A549 treated with AZD9567 at 1 μM for 4 hours (cell line): Measurements from ENCODE around the gene EIF2B4. TPM values are rescaled to one million over a fixed set of nuclear protein-coding genes. Genes with fewer than 3 reads are reported as not detected.

ENCODE experiments used
- total RNA-seq: library from RNA; stranded (reverse); fragments of 200-300 nt; extraction: Qiagen RNA extraction; gene quantifications from 5 replicates; pipeline ENCODE4 v1.2.3, GENCODE V29; 2022; ENCODE audit not compliant: insufficient read depth

EIF2B4 gene
- 42.9 to 63.8 TPM (median 59.4 TPM) in 5 replicates for total RNA-seq

DNA sequence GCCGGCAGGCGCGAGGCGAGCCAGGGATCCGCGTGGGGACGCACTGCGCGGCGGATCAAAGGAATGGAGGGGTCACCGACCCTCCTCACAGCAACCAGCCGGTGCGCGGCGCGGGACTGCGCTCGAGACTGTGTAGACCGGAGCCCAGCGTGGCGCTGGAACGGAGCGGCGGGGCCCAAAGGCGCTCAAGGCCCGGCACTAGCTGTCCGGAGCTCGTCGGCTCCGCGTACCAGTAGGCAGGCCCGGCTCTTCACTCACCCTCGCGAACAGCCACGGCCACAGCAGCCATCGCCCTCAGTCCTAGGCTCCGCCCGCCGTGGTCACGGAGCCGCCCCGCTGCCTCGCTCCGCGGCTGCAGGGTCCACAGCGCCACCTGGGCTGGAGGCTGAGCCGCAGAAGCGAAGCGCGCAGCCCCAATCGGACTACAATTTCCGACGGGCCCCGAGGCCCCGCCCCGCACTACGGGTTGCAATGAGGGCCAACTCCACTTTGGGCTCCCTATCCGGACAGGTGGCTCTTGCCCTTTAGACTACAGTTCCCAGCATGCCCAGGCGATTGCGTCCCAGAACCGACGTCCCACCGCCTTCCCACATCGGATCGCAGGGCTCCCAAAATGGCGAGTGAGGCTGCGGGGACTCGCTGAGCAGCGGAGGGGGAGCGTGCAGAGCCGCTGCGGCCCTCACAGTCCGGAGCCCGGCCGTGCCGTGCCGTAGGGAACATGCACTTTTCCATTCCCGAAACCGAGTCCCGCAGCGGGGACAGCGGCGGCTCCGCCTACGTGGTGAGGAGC is at the start of gene EIF2B4, which contains the start of gene SNX17:
Gene EIF2B4, minus strand, starts transcription at position 313 of the 790 bp plus-strand sequence. Its CDS starts 24 bp downstream, at position 289.
Gene SNX17, plus strand, starts transcription at position 591 of the 790 bp plus-strand sequence. Its CDS starts 128 bp downstream, at position 719.

DNA sequence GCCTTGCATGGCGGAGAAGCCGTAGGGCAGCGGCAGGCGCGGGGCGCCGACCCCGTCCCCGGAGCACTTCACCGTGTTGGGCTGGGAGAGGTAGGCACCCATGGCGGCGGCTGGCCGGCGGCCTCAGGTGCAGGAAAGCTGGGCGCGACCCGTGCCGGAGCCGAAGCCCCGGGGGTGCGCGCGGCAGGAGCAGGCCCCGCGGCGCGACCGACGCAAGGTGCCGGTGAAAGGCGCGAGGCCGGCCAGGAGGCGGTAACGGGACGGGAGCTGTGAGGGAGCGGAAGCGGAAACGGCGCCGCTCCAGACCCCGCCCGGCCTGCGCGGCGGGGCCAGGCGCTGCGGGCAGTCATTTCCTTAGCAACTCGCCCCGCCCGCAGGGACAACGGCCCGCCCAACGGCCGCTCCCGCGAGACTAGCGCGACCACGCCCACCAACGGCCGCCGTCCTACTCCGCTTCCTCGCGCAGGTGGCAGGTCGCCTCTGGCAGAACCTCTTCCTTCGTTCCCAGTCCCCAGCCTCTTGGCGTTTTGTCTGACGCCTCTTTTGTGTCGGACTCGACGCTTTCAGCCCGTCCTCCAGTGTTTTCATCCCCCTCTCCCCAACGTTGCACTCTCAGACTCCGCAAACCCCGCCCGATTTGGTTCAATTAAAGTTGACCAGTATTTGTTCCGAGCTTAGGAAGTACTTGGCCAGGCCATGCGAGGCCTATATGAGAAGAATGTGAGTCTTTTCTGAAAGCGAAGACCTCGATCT is 39.4 kb upstream of the EIF2B4 start, which contains the start of gene PPM1G:
Gene PPM1G, minus strand, starts transcription at position 271 of the 753 bp plus-strand sequence. Its CDS starts 169 bp downstream, at position 102.

DNA sequence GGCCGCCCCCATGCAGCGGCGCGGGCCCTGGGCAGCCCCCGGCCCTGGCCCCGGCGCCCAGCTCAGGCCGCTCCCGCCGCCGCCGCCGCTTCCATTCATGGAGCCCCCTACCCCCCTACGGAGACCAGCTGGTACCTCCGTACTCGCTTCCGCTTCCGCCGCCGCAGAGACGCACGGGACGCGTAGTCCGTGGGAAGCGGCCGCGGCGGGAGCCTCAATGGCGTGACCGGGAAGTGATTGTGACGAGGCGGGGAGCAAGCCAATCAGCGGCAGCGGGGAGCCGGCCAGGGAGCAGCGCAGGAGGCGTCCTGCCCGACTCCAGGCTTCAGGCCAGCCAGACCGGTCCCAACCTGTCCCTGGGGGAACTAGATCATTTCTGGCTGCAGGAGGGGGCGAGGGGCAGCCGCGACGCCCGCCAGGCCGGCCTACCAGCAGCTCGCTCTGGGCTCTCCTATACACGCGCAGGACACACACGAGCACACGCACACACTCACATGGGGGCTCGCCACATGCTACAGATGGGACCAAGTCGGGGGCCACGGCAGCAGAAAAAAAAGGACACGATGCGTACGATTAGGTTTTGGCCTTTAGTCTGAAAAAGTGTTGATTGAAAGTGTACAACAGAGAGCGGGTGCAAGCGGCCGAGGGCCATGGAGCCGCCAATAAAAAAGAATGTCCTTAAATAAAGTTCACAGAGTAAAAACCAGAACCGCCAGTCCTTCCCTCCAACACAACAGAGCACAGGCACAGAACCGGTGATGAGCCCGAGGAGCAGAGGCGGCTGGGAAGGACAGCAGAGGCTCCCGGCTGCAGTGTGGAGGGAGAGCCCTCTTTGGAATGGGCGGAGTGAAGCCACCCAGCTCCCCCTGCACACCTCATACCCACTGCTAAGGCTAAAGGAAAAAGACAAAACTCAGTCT is 10.7 kb upstream of the EIF2B4 start, which contains the start of gene ZNF513:
Gene ZNF513, minus strand, starts transcription at position 109 of the 920 bp plus-strand sequence. CDS start 208 bp downstream, outside the sequence.

DNA sequence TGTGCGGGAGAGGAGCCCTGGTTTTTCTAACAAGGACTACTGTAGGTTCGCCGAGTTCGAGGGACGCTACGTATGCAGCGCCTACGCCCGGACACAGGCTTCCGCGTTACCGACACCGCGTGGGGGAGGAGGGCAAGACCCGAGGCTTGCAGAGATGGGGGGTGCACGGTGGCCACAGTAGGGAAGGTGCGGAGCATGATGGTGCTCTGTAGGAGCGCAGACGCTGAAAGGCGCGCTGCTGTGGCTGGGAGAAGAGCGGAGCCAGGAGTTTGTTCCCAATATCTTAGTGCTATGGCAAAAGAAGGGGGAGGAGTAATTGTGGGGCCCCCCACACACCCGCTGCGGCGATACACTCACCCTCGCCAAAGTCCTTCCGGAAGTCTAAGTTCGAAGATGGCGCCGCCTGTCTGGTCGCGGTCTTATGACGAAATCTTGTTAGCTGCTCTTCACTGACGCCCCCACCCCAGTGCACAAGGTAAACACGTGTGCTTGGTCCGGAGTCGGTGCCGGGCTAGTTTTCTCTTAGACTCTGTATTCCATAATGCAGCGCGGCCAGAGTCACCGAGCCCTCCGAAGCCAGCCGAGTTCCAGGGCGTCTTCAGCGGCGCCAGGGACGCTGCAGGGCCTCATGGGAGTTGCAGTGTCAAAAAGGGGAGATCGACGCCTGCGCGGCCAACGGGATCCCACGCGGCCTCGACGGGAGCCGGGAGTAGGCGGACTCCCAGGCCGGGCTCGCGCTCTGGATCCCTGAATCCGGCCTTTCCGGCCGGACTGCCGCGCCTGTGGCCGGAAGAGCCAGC is 13.6 kb downstream of the EIF2B4 start, which contains the start of gene GTF3C2:
Gene GTF3C2, minus strand, starts transcription at position 383 of the 800 bp plus-strand sequence. CDS start 13,210 bp downstream, outside the sequence.

DNA sequence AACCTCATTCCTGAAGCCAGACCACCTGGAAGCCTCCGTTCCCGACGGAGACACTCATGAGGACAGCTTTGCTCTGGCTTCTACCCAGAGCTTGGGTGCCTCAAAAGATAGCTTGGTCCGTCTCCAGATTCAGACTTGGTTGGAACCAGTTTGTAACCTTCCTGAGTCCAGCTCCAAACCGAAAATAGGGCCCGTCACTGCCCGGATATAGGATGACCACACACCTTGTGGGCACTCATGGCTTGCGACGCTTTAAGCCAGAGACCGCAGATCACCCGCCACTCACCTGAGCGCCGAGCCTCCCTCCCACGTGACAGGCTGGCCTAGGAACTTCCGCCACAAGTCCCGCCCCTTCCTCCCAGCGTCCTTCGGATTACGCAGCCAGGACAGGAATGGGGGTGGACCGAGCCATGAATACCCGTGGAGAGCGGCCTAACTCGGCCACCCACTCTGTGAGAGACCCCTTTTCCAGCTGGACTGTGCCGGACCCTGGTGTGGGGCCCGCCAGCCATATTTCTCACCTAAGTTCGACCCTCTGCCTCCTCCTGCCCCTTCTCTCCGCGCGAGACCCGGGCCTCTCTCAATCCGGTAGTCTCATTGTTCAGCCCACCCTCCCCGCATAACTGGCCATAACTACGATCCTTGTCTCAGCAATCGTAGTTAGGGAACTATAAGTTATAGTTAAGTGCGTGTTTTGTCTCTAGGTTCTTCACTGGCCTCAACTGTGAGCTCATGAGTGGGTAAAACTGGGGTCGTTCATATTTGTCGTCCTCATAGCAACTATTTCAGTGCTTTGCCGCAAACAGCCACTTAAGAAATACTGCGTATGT is 47.2 kb downstream of the EIF2B4 start, which contains the start of gene MPV17:
Gene MPV17, minus strand, starts transcription at position 332 of the 830 bp plus-strand sequence. CDS start 580 bp downstream, outside the sequence.

Other genes with a start within 250 kb of the EIF2B4 start
- 0.98 to 1.5 TPM (median 1.2 TPM) in 4 of 5 replicates, not detected in the other for gene ABHD1, start 246.5 kb downstream of the EIF2B4 start, total RNA-seq
- 55.1 to 67.4 TPM (median 61.0 TPM) in 5 replicates for gene PREB, start 235.7 kb downstream of the EIF2B4 start, total RNA-seq
- not detected in 5 replicates for gene PRR30, start 230.9 kb downstream of the EIF2B4 start, total RNA-seq
- gene TCF23, start 221.3 kb downstream of the EIF2B4 start, total RNA-seq: not detected in 5 replicates
- gene ATRAID, start 158.3 kb downstream of the EIF2B4 start, total RNA-seq: 166 to 218 TPM (median 213 TPM) in 5 replicates
- gene SLC5A6, start 158.1 kb downstream of the EIF2B4 start, total RNA-seq: 63.5 to 78.6 TPM (median 67.4 TPM) in 5 replicates
- 59.2 to 74.0 TPM (median 63.1 TPM) in 5 replicates for gene CAD, start 153.0 kb downstream of the EIF2B4 start, total RNA-seq
- 4.2 to 9.5 TPM (median 4.2 TPM) in 5 replicates for gene SLC30A3, start 107.3 kb downstream of the EIF2B4 start, total RNA-seq
- gene DNAJC5G, start 94.9 kb downstream of the EIF2B4 start, total RNA-seq: not detected in 5 replicates
- 0.40 to 0.74 TPM (median 0.46 TPM) in 4 of 5 replicates, not detected in the other for gene TRIM54, start 87.9 kb downstream of the EIF2B4 start, total RNA-seq
- 1.8 to 2.9 TPM (median 2.0 TPM) in 4 of 5 replicates, not detected in the other for gene UCN, start 61.9 kb downstream of the EIF2B4 start, total RNA-seq
- 64.5 to 91.0 TPM (median 82.5 TPM) in 5 replicates for gene MPV17, start 47.2 kb downstream of the EIF2B4 start, total RNA-seq
- gene GTF3C2, start 13.6 kb downstream of the EIF2B4 start, total RNA-seq: 54.5 to 59.0 TPM (median 57.4 TPM) in 5 replicates
- gene SNX17, start 278 bp upstream of the EIF2B4 start, total RNA-seq: 138 to 151 TPM (median 144 TPM) in 5 replicates
- gene ZNF513, start 10.4 kb upstream of the EIF2B4 start, total RNA-seq: 9.2 to 14.1 TPM (median 14.0 TPM) in 5 replicates
- gene PPM1G, start 39.3 kb upstream of the EIF2B4 start, total RNA-seq: 144 to 166 TPM (median 165 TPM) in 5 replicates
- gene NRBP1, start 58.3 kb upstream of the EIF2B4 start, total RNA-seq: 134 to 146 TPM (median 142 TPM) in 5 replicates
- gene KRTCAP3, start 72.0 kb upstream of the EIF2B4 start, total RNA-seq: 0.53 to 1.2 TPM (median 0.83 TPM) in 4 of 5 replicates, not detected in the other
- 7.8 to 10.0 TPM (median 7.9 TPM) in 5 replicates for gene IFT172, start 119.4 kb upstream of the EIF2B4 start, total RNA-seq
- gene FNDC4, start 124.9 kb upstream of the EIF2B4 start, total RNA-seq: 3.3 to 4.7 TPM (median 4.0 TPM) in 5 replicates
- 0.10 to 0.25 TPM (median 0.17 TPM) in 4 of 5 replicates, not detected in the other for gene GCKR, start 126.5 kb upstream of the EIF2B4 start, total RNA-seq
- gene ZNF512, start 212.7 kb upstream of the EIF2B4 start, total RNA-seq: 13.3 to 18.5 TPM (median 16.4 TPM) in 5 replicates